SK-N-MC (cell line): ENCODE data around the gene HOXB5.

Experiments used
- EZH2 ChIP-seq: fragments of 200-600 bp; sonication (generic); IDR thresholded peaks from one replicate; pipeline ENCODE4 v1.6.1; 2017; ENCODE audit warnings: antibody characterized with exemption
- FOXP2 ChIP-seq: optimal IDR thresholded peaks from 2 replicates; pipeline ENCODE3; 2011; ENCODE audit warnings: mild to moderate bottlenecking, moderate library complexity; ENCODE audit not compliant: insufficient read depth; ENCODE audit errors: extremely low read length, control extremely low read depth

- TF ChIP-seq FOXP2: no peak
- TF ChIP-seq EZH2: no peak
Measured at GRCh38 chr17:48597778-48598631, 4.4 kb upstream of the HOXB5 start.
